K562 (cell line): ENCODE data around the gene DHRS3. TPM values are rescaled to one million over a fixed set of nuclear protein-coding genes. Genes with fewer than 3 reads are reported as not detected.

ENCODE experiments used
- ATAC-seq: fragments of 200-7000 bp; cut with Tn5 transposase; 3 replicates; pipeline ENCODE4 v1.9.1; 2020; ENCODE audit warnings: moderate library complexity
- BruUV-seq: library from RNA; stranded (reverse); fragments of 400-500 nt; replicated peaks from 2 replicates; lab custom pipeline; 2021; lab: Mats Ljungman, UMichigan
- CTCF ChIA-PET: fragments of 300-600 bp; formaldehyde crosslinking; extraction: SDS; loops from one replicate; lab custom pipeline; 2021; ENCODE audit warnings: low intra/inter-chr PET ratio; lab: Yijun Ruan, JAX
- POLR2A ChIA-PET: fragments of 300-600, 350-650 bp; sonication (Branson Sonifier 250); formaldehyde crosslinking; extraction: SDS; loops from one replicate; lab custom pipeline; 2021; ENCODE audit warnings: antibody characterized with exemption, inconsistent platforms; lab: Yijun Ruan, JAX
- DNase-seq, 4 experiments: peaks; one replicate each; pipeline versions ENCODE4 v3.0.0 to v3.0.0-alpha.2; 2011 to 2018; ENCODE audit warnings: low spot score in 3 of 4, mixed read lengths in 3 of 4; ENCODE audit errors: extremely low read depth in 1 of 4
- FAIRE-seq: peaks from 2 replicates; lab custom pipeline; 2011; peaks lifted over from hg19 to GRCh38; lab: Jason Lieb, UNC
- H2AFZ ChIP-seq: 2 replicates; pipeline ENCODE4 v1.6.0; 2011; ENCODE audit warnings: low read depth, low read length, control low read depth, inconsistent platforms
- H3K27ac ChIP-seq: fragments of 200-600 bp; 3 replicates; pipeline ENCODE4 v1.8.0; 2011; ENCODE audit warnings: low read depth, mild to moderate bottlenecking, control low read depth, inconsistent platforms, low read length, moderate library complexity, mixed read lengths; ENCODE audit errors: extremely low read depth
- H3K27me3 ChIP-seq, 2 experiments: fragments of 300-600 bp in 1 of 2; 2 replicates in 1 of 2; 3 replicates in 1 of 2; pipeline versions ENCODE4 v1.6.0 to v1.8.0; 2011; ENCODE audit warnings: inconsistent platforms in 2 of 2, low read length in 2 of 2, mild to moderate bottlenecking in 1 of 2, mixed read lengths in 1 of 2, moderate library complexity in 1 of 2; ENCODE audit not compliant: control insufficient read depth in 2 of 2, insufficient read depth in 2 of 2
- H3K36me3 ChIP-seq: fragments of 300-600 bp; 3 replicates; pipeline ENCODE4 v1.8.0; 2011; ENCODE audit warnings: mild to moderate bottlenecking, low read length, inconsistent platforms; ENCODE audit not compliant: control insufficient read depth, insufficient read depth
- H3K4me1 ChIP-seq, 2 experiments: fragments of 200-600 bp in 1 of 2; replicated peaks in 1 of 2; 2 replicates in 1 of 2; 3 replicates in 1 of 2; pipeline versions ENCODE4 v1.5.1 to v1.8.0; 2011; ENCODE audit warnings: inconsistent platforms in 2 of 2, low read length in 2 of 2, mild to moderate bottlenecking in 1 of 2, mixed read lengths in 1 of 2, moderate library complexity in 1 of 2; ENCODE audit not compliant: control insufficient read depth in 2 of 2, insufficient read depth in 2 of 2
- H3K4me2 ChIP-seq: 2 replicates; pipeline ENCODE4 v1.6.1; 2011; ENCODE audit warnings: low read length, control low read depth, inconsistent platforms, mixed read lengths; ENCODE audit not compliant: insufficient read depth
- H3K4me3 ChIP-seq: fragments of 200-600 bp; sonication (generic), shearing (Covaris generic); 2 replicates; pipeline ENCODE4 v1.5.1; 2016; ENCODE audit warnings: control low read depth, inconsistent platforms
- H3K79me2 ChIP-seq: fragments of 200-600 bp; 3 replicates; pipeline ENCODE4 v1.8.0; 2011; ENCODE audit warnings: low read length, inconsistent platforms; ENCODE audit not compliant: control insufficient read depth, insufficient read depth
- H3K9ac ChIP-seq, 2 experiments: 2 replicates each; pipeline versions ENCODE4 v1.6.0 to v1.6.1; 2011; ENCODE audit warnings: low read depth in 2 of 2, low read length in 2 of 2, control low read depth in 1 of 2, inconsistent platforms in 1 of 2, mild to moderate bottlenecking in 1 of 2, mixed read lengths in 1 of 2; ENCODE audit not compliant: insufficient read depth in 1 of 2
- H3K9me1 ChIP-seq: one replicate; pipeline ENCODE4 v1.6.0; 2011; ENCODE audit warnings: inconsistent platforms, mild to moderate bottlenecking, low read length, moderate library complexity; ENCODE audit not compliant: control insufficient read depth, insufficient read depth
- H3K9me3 ChIP-seq: replicated peaks from 2 replicates; pipeline ENCODE4 v1.5.1; 2011; ENCODE audit warnings: low read depth, low read length, inconsistent platforms; ENCODE audit not compliant: control insufficient read depth, insufficient read depth
- H4K20me1 ChIP-seq: replicated peaks from 2 replicates; pipeline ENCODE4 v1.6.1; 2011; ENCODE audit warnings: low read length, inconsistent platforms, mixed read lengths; ENCODE audit not compliant: control insufficient read depth, insufficient read depth
- CBFA2T3 ChIP-seq: fragments of 450-650 bp; IDR thresholded peaks from 2 replicates; pipeline ENCODE4 v1.6.1; 2017
- CEBPB ChIP-seq: fragments of 450-650 bp; IDR thresholded peaks from 2 replicates; pipeline ENCODE4 v1.6.1; 2016; ENCODE audit warnings: missing genetic modification characterization, missing compliant biosample characterization
- E2F1 ChIP-seq: sonication (generic); formaldehyde crosslinking; IDR thresholded peaks from 2 replicates; pipeline ENCODE4 v1.8.1; 2023; ENCODE audit warnings: mild to moderate bottlenecking, missing genetic modification reagents, moderate library complexity
- EGR1 ChIP-seq: fragments of 450-650 bp; conservative IDR thresholded peaks from 2 replicates; pipeline ENCODE4 v1.6.1; 2017; ENCODE audit warnings: mild to moderate bottlenecking
- FOSL1 ChIP-seq: fragments of 200-800 bp; sonication (Bioruptor generic); conservative IDR thresholded peaks from 2 replicates; pipeline ENCODE4 v1.6.1; 2016; ENCODE audit warnings: missing genetic modification characterization, missing compliant biosample characterization
- GABPA ChIP-seq: fragments of 200-800 bp; sonication (Bioruptor generic); conservative IDR thresholded peaks from 2 replicates; pipeline ENCODE4 v1.6.1; 2016; ENCODE audit warnings: low read depth, missing genetic modification characterization, missing compliant biosample characterization
- HES1 ChIP-seq: fragments of 450-650 bp; IDR thresholded peaks from 2 replicates; pipeline ENCODE4 v1.6.1; 2016; ENCODE audit warnings: low read depth, mild to moderate bottlenecking, moderate library complexity
- MEF2A ChIP-seq: IDR thresholded peaks from 2 replicates; pipeline ENCODE4 v1.6.1; 2011; ENCODE audit warnings: low read depth, mild to moderate bottlenecking, low read length, moderate library complexity; ENCODE audit not compliant: control insufficient read depth
- PBX2 ChIP-seq, 2 experiments: IDR thresholded peaks in 1 of 2; conservative IDR thresholded peaks in 1 of 2; 2 replicates each; pipeline ENCODE4 v1.6.1; 2016; ENCODE audit warnings: low read depth in 2 of 2, mild to moderate bottlenecking in 1 of 2, missing compliant biosample characterization in 1 of 2, missing genetic modification characterization in 1 of 2, moderate library complexity in 1 of 2
- SOX6 ChIP-seq: fragments of 450-650 bp; IDR thresholded peaks from 2 replicates; pipeline ENCODE4 v1.6.1; 2014; ENCODE audit warnings: mild to moderate bottlenecking
- ZNF140 ChIP-seq: fragments of 250-450 bp; sonication (Bioruptor Pico); IDR thresholded peaks from 2 replicates; pipeline ENCODE4 v1.8.0; 2021; ENCODE audit warnings: moderate library complexity, mild to moderate bottlenecking, inconsistent platforms
- ZNF431 ChIP-seq: sonication (generic); formaldehyde crosslinking; IDR thresholded peaks from 2 replicates; pipeline ENCODE4 v1.8.0; 2022; ENCODE audit warnings: mild to moderate bottlenecking, missing genetic modification reagents
- WGBS: fragments of 100-300 bp; shearing (Covaris generic); methylation state at CpG from one replicate; pipeline ENCODE4 v1.1.6; 2016; ENCODE audit warnings: low coverage, mixed read lengths; ENCODE audit not compliant: insufficient coverage; ENCODE audit errors: missing lambda C conversion rate; 5-methylcytosine and 5-hydroxymethylcytosine counted together
- in situ Hi-C: fragments of 300-500 bp; cut with MboI; formaldehyde crosslinking; loops from 4 replicates; pipeline ENCODE4 v1.15.0; 2018; ENCODE audit warnings: inconsistent platforms, mixed read lengths
- intact Hi-C: fragments of 100-400 bp; cut with micrococcal nuclease; formaldehyde crosslinking; loops from 2 replicates; pipeline ENCODE4 v1.14.2; 2022
- polyA plus RNA-seq, 8 experiments: library from polyadenylated mRNA; depleted of rRNA in 4 of 8; stranded (reverse) in 5 of 8; unstranded in 3 of 8; fragments of >200 nt; fragmentation: Nextera tagmentation in 2 of 8; fragmentation: Illumina TruSeq in 1 of 8; extraction: Ambion mirVana in 2 of 8; extraction: Trizol in 1 of 8; gene quantifications; 2 replicates each; pipeline versions ENCODE4 v1.2.1 to v1.2.3, GENCODE V29; 2011 to 2014; ENCODE audit warnings: inconsistent platforms in 1 of 8, missing spikeins in 1 of 8
- total RNA-seq, 7 experiments: library from RNA; depleted of rRNA in 6 of 7; stranded (reverse); fragments of >200 nt in 6 of 7; fragmentation: Illumina TruSeq in 2 of 7; extraction: Trizol in 2 of 7; gene quantifications; 2 replicates each; pipeline versions ENCODE4 v1.2.1 to v1.2.3, GENCODE V29; 2011 to 2021; ENCODE audit warnings: low replicate concordance in 1 of 7
- TF ChIP-seq, protein P1 (sequence below): fragments of 450-650 bp; IDR thresholded peaks from 2 replicates; pipeline ENCODE4 v1.6.1; 2018; ENCODE audit not compliant: partially characterized antibody

The DHRS3 gene
- total and polyA plus RNA-seq, 9 of the 15 experiments (the other 6 are each of a cell fraction or from before 2014, with no cell fraction given): 21.0 to 116 (median 58.7) TPM

- Histone ChIP-seq H3K36me3 (peaks cover 59% of the 10 kb centered on the region), H3K9me3 (no peaks in the 10 kb centered on the region), H3K27ac (no peak overlapping the region), H4K20me1 (no peaks in the 10 kb centered on the region), H3K4me3 (no peak overlapping the region), H3K4me2 (no peak overlapping the region; the same call in 1 of the 2 replicates), H3K9me1 (no peaks in the 10 kb centered on the region), H3K27me3 (no peaks in the 10 kb centered on the region), H3K9ac (no peak overlapping the region), H3K4me1 (peaks cover 6 to 20% of the 10 kb centered on the region in 2 experiments), H2AFZ (no peak overlapping the region), H3K79me2 (peaks cover 35% of the 10 kb centered on the region)
- ATAC-seq (no peak), FAIRE-seq (peak; percentile 40), DNase-seq (no peak)
- intact Hi-C loops: no loop called here
- ChIA-PET POLR2A (interaction anchor here (0.6 to 1.4 kb wide), 3 partner anchors 9 to 21 kb away, joined by 3 to 4 read pairs (median 3); no protein-coding TSS in a partner anchor), CTCF (no interaction called here)
- no TSS peak for BruUV-seq
- in situ Hi-C loops: loop anchor here (10.0 kb wide), 1 partner anchor 525 kb away; no protein-coding TSS in a partner anchor
- 30% methylated on average over 5 of the region's 5 CpGs for WGBS
- TF ChIP-seq HES1: peak; percentile 66; the same call in 1 of the 2 replicates
- TF ChIP-seq, protein P1, sequence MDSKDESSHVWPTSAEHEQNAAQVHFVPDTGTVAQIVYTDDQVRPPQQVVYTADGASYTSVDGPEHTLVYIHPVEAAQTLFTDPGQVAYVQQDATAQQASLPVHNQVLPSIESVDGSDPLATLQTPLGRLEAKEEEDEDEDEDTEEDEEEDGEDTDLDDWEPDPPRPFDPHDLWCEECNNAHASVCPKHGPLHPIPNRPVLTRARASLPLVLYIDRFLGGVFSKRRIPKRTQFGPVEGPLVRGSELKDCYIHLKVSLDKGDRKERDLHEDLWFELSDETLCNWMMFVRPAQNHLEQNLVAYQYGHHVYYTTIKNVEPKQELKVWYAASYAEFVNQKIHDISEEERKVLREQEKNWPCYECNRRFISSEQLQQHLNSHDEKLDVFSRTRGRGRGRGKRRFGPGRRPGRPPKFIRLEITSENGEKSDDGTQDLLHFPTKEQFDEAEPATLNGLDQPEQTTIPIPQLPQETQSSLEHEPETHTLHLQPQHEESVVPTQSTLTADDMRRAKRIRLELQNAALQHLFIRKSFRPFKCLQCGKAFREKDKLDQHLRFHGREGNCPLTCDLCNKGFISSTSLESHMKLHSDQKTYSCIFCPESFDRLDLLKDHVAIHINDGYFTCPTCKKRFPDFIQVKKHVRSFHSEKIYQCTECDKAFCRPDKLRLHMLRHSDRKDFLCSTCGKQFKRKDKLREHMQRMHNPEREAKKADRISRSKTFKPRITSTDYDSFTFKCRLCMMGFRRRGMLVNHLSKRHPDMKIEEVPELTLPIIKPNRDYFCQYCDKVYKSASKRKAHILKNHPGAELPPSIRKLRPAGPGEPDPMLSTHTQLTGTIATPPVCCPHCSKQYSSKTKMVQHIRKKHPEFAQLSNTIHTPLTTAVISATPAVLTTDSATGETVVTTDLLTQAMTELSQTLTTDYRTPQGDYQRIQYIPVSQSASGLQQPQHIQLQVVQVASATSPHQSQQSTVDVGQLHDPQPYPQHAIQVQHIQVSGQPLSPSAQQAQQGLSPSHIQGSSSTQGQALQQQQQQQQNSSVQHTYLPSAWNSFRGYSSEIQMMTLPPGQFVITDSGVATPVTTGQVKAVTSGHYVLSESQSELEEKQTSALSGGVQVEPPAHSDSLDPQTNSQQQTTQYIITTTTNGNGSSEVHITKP: no peak
- no peak for TF ChIP-seq EGR1
- TF ChIP-seq GABPA (tag): no peak
- TF ChIP-seq ZNF140: no peak
- no peak for TF ChIP-seq MEF2A
- TF ChIP-seq FOSL1 (tag): 0 out of 2 replicates have a peak, but pooled peaks have one; percentile 16
- TF ChIP-seq CEBPB (tag): no peak
- TF ChIP-seq PBX2 (CRISPR knock-in tag; IDR thresholded peaks at IDR 0.05; ENCODE audit: low read depth): no peak
- no peak for TF ChIP-seq PBX2 (tag; conservative IDR thresholded peaks at IDR 0.05; ENCODE audit: low read depth)
- peak; percentile 44 for TF ChIP-seq CBFA2T3
- no peak for TF ChIP-seq E2F1 (CRISPR knock-in tag)
- TF ChIP-seq ZNF431 (CRISPR knock-in tag): no peak
- peak; percentile 81; the same call in 1 of the 2 replicates for TF ChIP-seq SOX6
These were observed 32.0 kb upstream of the DHRS3 start for GRCh38 chr1:12649971-12650421.
